GM21576 (cell line): ENCODE measurements around the gene RPL26.
"Not testable (repeated sequence)": the region's sequence is repeated elsewhere in the genome, so short reads cannot be mapped to it uniquely, and the experiment has no call there.

Experiments used
- ATAC-seq: cut with Tn5 transposase; IDR thresholded peaks from one replicate; pipeline ENCODE4 v1.9.1; 2021; ENCODE audit warnings: mild to moderate bottlenecking, moderate library complexity; ENCODE audit not compliant: unreplicated experiment

The RPL26 gene

GRCh38 chr17:8397636-8398035, 14.6 kb upstream of the RPL26 start, which contains the start of gene RNF222:
RNF222 (minus strand) TSS chr17:8397827; CDS start chr17:8393461, 4,366 bp downstream.
- ATAC-seq: no peak

GRCh38 chr17:8394497-8394896, 11.5 kb upstream of the RPL26 start:
- ATAC-seq: not testable (repeated sequence)

- no peak for ATAC-seq
These were observed 10.7 kb upstream of the RPL26 start for GRCh38 chr17:8393470-8394231.

- no peak for ATAC-seq
These were observed 9.9 kb upstream of the RPL26 start for GRCh38 chr17:8392674-8393469.

GRCh38 chr17:8392274-8392673, 9.3 kb upstream of the RPL26 start:
- no peak for ATAC-seq

GRCh38 chr17:8391711-8392110, 8.7 kb upstream of the RPL26 start:
- no peak for ATAC-seq

GRCh38 chr17:8387914-8388651, 5.1 kb upstream of the RPL26 start:
- ATAC-seq: no peak

- ATAC-seq: no peak
These were observed 3.8 kb upstream of the RPL26 start for GRCh38 chr17:8386841-8387240.

GRCh38 chr17:8384801-8385378, 1.9 kb upstream of the RPL26 start:
- no peak for ATAC-seq

GRCh38 chr17:8382880-8383142, 182 bp downstream of the RPL26 start:
- peak; percentile 2 for ATAC-seq

- ATAC-seq: no peak
These were observed 727 bp downstream of the RPL26 start for GRCh38 chr17:8382052-8382879.

GRCh38 chr17:8380049-8380448, 2.9 kb downstream of the RPL26 start:
- ATAC-seq: no peak

GRCh38 chr17:8378117-8378516, 4.9 kb downstream of the RPL26 start:
- not testable (repeated sequence) for ATAC-seq

GRCh38 chr17:8377422-8377821, 5.6 kb downstream of the RPL26 start:
- ATAC-seq: no peak

- ATAC-seq: peak; percentile 90
These were observed 6.5 kb downstream of the RPL26 start, which contains the start of gene KRABD2 for GRCh38 chr17:8376271-8377067. KRABD2 (minus strand) TSS chr17:8376704.

GRCh38 chr17:8375738-8376259, 7.2 kb downstream of the RPL26 start:
- no peak for ATAC-seq

GRCh38 chr17:8373856-8374255, 9.1 kb downstream of the RPL26 start:
- ATAC-seq: not testable (repeated sequence)

GRCh38 chr17:8372422-8372821, 10.6 kb downstream of the RPL26 start:
- no peak for ATAC-seq

- no peak for ATAC-seq
These were observed 11.2 kb downstream of the RPL26 start for GRCh38 chr17:8371786-8372185.
